GM13977 (cell line): ENCODE data around the gene FAAP20.

Source experiments
- DNase-seq: peaks from one replicate; pipeline ENCODE4 v3.0.0; 2012; ENCODE audit warnings: low spot score
- CTCF ChIP-seq: IDR thresholded peaks from 2 replicates; pipeline ENCODE4 v1.5.1; 2012; ENCODE audit warnings: mild to moderate bottlenecking, control low read depth; ENCODE audit not compliant: insufficient read depth; ENCODE audit errors: extremely low read depth, missing control alignments
- in situ Hi-C: fragments of 300-500 bp; cut with MboI; formaldehyde crosslinking; loops from one replicate; pipeline ENCODE4 v1.12.0; 2022; ENCODE audit warnings: low sequenced_read_pairs, low pct_unique_long_range_greater_than_20kb, mixed read lengths, inconsistent platforms; ENCODE audit not compliant: unreplicated experiment

The FAAP20 gene

DNA sequence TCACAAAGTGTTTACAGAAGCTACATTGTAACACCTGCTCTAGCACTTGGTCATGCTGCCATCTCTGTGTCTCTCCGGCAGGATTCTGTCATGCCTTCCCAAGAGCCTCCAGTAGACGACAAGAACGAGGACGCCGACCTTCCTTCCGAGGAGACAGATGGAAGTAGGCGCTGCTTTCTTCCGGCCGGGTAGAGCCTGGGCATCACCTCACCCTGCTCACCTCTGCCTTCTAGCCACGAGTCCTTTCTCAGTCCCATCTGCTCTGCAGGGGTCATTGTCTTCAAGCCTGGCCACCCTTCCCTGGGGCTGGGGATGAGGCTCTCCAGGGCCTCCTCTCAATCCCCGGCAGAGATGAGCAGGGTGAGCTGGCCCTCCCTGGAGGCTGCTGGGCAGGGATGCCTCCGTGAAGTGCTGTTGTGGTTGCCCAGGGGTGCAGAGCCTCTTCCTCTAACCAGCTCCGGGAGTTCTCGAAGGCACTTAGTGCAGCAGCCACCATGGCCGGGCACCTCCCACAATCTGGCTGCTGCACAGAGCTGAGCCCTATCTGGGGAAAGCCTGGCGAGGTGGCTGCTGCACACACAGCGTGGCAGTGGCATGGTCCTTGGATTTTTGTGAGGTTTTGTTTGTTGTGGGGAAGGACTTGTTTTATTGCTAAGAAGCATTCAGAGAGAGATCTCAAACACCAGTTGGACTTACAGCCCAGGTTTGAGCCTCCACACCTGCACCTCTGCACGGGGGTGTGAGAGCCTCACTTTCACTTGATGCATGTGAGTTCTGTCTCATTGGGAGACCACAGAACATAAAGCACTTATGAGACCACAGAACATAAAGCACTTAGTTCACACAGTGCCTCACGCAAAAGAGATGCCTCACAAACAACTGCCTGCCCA, 48.4 kb downstream of the FAAP20 start:
- no peak for DNase-seq
- no peak for TF ChIP-seq CTCF
- in situ Hi-C loops: no loop called here

DNA sequence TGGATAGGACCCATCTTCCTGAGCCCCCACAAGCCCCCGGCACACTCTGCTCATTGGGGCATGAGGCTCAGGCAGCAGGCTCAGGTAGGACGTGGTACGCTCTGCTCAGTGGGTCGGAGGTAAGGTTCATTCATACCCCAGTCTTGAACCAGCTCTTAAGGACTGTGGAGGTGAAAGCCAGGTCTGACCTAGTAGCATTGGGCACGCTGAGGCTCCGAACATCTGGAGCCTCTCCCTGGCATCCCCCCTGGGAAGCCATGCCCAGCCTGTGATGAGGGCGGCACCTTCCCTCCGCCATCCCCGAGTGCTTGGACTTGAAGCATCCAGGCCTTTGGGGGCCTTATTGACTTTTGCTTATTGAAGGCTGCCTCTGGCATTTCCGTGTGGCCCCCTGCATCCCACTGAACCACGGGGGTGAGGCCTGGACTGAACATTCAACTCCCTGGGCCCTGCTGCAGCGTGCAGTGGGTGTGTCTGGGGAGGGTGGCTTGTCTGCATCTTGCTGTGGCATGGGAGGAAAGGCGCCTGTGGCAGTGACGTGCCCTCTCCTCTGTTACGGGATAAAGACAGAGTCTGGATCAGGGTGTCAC, 50.0 kb downstream of the FAAP20 start:
- no peak for TF ChIP-seq CTCF
- in situ Hi-C loops: no loop called here
- DNase-seq: no peak

DNA sequence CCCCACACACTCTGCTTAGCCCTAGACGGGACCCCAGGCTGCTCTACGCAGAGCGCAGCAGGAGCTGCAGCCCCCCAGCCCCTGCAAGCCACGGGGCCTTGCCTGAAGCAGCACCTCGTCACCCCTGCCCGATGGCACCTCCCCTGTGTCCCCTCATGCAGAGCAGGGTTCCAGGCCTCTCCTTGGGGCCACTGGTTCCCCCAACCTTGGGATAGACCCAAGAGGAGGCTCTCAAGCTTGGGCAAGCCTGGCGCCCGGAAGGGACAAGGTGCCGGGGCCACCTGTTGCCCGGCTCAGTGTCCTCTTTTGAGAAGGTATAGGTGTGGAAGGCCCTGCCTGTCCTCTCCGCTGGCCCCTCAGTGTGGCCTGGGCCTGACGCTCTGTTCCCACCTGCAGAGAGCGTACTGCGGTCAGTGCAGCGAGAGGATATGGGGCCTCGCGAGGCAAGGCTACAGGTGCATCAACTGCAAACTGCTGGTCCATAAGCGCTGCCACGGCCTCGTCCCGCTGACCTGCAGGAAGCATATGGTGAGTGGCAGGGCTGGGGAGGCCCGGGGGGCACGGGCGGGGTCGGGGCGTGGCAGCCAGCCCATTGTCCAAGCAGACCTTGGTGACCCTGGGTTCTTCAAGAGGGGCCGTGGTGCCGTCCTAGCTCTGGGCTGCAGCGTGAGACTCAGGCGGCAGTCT, 50.6 kb downstream of the FAAP20 start:
- DNase-seq: no peak
- TF ChIP-seq CTCF: no peak
- in situ Hi-C loops: no loop called here

- no peak for DNase-seq
- no peak for TF ChIP-seq CTCF
- in situ Hi-C loops: no loop called here
Observed at GRCh38 chr1:2141025-2141424, 53.5 kb downstream of the FAAP20 start.
